Non-pigmented ciliary epithelial cell (primary cell): ENCODE results near the gene LPIN1.
"Not testable (repeated sequence)": the region's sequence is repeated elsewhere in the genome, so short reads cannot be mapped to it uniquely, and the experiment has no call there.

ENCODE experiments used
- DNase-seq: peaks from one replicate; pipeline ENCODE4 v3.0.0-alpha.2; 2010; ENCODE audit warnings: low read depth

LPIN1 gene

GRCh38 chr2:11715987-11716652 is 30.3 kb upstream of the LPIN1 start:
- no peak for DNase-seq

GRCh38 chr2:11716689-11717321 is 29.6 kb upstream of the LPIN1 start:
- DNase-seq, result no peak

GRCh38 chr2:11717623-11718022 is 28.8 kb upstream of the LPIN1 start:
- DNase-seq, result no peak

- no peak for DNase-seq
Measured at GRCh38 chr2:11718606-11719005, 27.8 kb upstream of the LPIN1 start.

GRCh38 chr2:11719230-11719977 is 27.0 kb upstream of the LPIN1 start:
- DNase-seq, result no peak

GRCh38 chr2:11720752-11721151 is 25.7 kb upstream of the LPIN1 start:
- DNase-seq, result no peak

- no peak for DNase-seq
Measured at GRCh38 chr2:11722292-11723060, 24.0 kb upstream of the LPIN1 start.

- no peak for DNase-seq
Measured at GRCh38 chr2:11723061-11723371, 23.4 kb upstream of the LPIN1 start.

GRCh38 chr2:11724151-11724550 is 22.3 kb upstream of the LPIN1 start:
- DNase-seq, result no peak

- no peak for DNase-seq
Measured at GRCh38 chr2:11726384-11726783, 20.0 kb upstream of the LPIN1 start.

GRCh38 chr2:11729362-11730212 is 16.8 kb upstream of the LPIN1 start:
- no peak for DNase-seq

GRCh38 chr2:11731214-11731984 is 15.0 kb upstream of the LPIN1 start:
- not testable (repeated sequence) for DNase-seq

- no peak for DNase-seq
Measured at GRCh38 chr2:11732587-11732986, 13.8 kb upstream of the LPIN1 start.

GRCh38 chr2:11737852-11738251 is 8.6 kb upstream of the LPIN1 start:
- not testable (repeated sequence) for DNase-seq

GRCh38 chr2:11738589-11739436 is 7.6 kb upstream of the LPIN1 start:
- no peak for DNase-seq

GRCh38 chr2:11740723-11741122 is 5.7 kb upstream of the LPIN1 start:
- DNase-seq, result no peak

- no peak for DNase-seq
Measured at GRCh38 chr2:11742317-11742701, 4.1 kb upstream of the LPIN1 start.

GRCh38 chr2:11742702-11743357 is 3.6 kb upstream of the LPIN1 start:
- DNase-seq, result no peak

- no peak for DNase-seq
Measured at GRCh38 chr2:11743366-11743765, 3.1 kb upstream of the LPIN1 start.
